HL-60 (cell line): ENCODE results near the gene TNFSF12.

Experiments used
- DNase-seq, 2 experiments: peaks; one replicate each; pipeline ENCODE4 v3.0.0-alpha.2; 2010 to 2020; ENCODE audit warnings: low read depth in 1 of 2, low spot score in 1 of 2
- H3K27ac ChIP-seq: fragments of 250-450 bp; sonication (Bioruptor Pico); replicated peaks from 2 replicates; pipeline ENCODE4 v1.5.1; 2020; ENCODE audit warnings: mild to moderate bottlenecking, moderate library complexity
- H3K27me3 ChIP-seq: fragments of 250-450 bp; sonication (Bioruptor Pico); 2 replicates; pipeline ENCODE4 v1.5.1; 2021; ENCODE audit warnings: mild to moderate bottlenecking, moderate library complexity; ENCODE audit not compliant: insufficient read depth, poor library complexity, severe bottlenecking
- H3K4me3 ChIP-seq: replicated peaks from 2 replicates; pipeline ENCODE4 v1.5.1; 2011; ENCODE audit warnings: mild to moderate bottlenecking, control low read depth, low read length; ENCODE audit not compliant: insufficient read depth
- GABPA ChIP-seq: IDR thresholded peaks from 2 replicates; pipeline ENCODE4 v1.6.1; 2012; ENCODE audit warnings: low read depth
- POLR2AphosphoS5 ChIP-seq: IDR thresholded peaks from 2 replicates; pipeline ENCODE4 v1.6.1; 2012; ENCODE audit warnings: low read depth
- SPI1 ChIP-seq: IDR thresholded peaks from 2 replicates; pipeline ENCODE4 v1.6.1; 2012; ENCODE audit warnings: low read depth, mild to moderate bottlenecking, borderline replicate concordance
- long read RNA-seq: library from polyadenylated mRNA; unstranded; transcript quantifications from one replicate; pipeline ENCODE4 v2.0.0, GENCODE V29; 2020
- TF ChIP-seq, protein P1 (sequence below): IDR thresholded peaks from one replicate; pipeline ENCODE4 v1.5.1; 2011; ENCODE audit warnings: low read length, control low read depth, inconsistent platforms; ENCODE audit not compliant: insufficient read depth
- TF ChIP-seq, protein P2 (sequence below): IDR thresholded peaks from 2 replicates; pipeline ENCODE4 v1.6.1; 2012; ENCODE audit warnings: low read depth; ENCODE audit not compliant: insufficient replicate concordance

TNFSF12 gene, protein sequence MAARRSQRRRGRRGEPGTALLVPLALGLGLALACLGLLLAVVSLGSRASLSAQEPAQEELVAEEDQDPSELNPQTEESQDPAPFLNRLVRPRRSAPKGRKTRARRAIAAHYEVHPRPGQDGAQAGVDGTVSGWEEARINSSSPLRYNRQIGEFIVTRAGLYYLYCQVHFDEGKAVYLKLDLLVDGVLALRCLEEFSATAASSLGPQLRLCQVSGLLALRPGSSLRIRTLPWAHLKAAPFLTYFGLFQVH
- long read RNA-seq, result 0 reads

DNA sequence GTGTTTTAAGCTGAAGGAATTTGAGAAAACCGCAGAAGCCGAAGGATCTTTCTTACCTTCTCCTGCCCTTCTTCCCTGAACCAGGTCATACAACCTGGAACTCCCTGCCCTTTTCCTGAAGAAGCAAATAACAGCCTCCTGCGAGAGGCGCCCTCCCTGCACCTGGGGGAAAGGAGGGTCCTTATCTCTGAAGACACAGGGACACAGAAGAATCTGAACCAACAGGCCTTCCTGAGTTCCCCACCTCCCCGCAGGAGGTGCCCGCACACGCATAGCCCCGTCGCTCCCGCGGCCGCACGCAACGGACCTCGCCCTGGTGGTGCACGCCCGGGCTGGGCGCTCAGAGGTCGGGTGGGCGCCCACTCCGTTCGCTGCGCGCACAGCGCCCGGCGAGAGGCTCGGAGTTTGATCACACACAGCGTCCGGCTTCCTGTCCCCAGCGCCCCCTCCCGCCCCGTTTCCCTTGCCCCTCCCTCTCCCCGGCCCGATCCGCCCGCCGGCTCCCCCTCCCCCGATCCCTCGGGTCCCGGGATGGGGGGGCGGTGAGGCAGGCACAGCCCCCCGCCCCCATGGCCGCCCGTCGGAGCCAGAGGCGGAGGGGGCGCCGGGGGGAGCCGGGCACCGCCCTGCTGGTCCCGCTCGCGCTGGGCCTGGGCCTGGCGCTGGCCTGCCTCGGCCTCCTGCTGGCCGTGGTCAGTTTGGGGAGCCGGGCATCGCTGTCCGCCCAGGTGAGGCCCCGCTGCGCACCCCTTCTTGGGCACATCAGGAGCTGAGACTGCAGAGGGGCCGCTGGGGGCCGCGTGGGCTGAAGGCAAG is at the start of gene TNFSF12:
Gene TNFSF12, plus strand, starts transcription at position 474 of the 816 bp plus-strand sequence. Its CDS starts 96 bp downstream, at position 570.
- no peak for DNase-seq
- H3K4me3 ChIP-seq, result no peak within 1 kb of the TSS
- TF ChIP-seq, protein P1, sequence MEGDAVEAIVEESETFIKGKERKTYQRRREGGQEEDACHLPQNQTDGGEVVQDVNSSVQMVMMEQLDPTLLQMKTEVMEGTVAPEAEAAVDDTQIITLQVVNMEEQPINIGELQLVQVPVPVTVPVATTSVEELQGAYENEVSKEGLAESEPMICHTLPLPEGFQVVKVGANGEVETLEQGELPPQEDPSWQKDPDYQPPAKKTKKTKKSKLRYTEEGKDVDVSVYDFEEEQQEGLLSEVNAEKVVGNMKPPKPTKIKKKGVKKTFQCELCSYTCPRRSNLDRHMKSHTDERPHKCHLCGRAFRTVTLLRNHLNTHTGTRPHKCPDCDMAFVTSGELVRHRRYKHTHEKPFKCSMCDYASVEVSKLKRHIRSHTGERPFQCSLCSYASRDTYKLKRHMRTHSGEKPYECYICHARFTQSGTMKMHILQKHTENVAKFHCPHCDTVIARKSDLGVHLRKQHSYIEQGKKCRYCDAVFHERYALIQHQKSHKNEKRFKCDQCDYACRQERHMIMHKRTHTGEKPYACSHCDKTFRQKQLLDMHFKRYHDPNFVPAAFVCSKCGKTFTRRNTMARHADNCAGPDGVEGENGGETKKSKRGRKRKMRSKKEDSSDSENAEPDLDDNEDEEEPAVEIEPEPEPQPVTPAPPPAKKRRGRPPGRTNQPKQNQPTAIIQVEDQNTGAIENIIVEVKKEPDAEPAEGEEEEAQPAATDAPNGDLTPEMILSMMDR, result no peak
- TF ChIP-seq, protein P2, sequence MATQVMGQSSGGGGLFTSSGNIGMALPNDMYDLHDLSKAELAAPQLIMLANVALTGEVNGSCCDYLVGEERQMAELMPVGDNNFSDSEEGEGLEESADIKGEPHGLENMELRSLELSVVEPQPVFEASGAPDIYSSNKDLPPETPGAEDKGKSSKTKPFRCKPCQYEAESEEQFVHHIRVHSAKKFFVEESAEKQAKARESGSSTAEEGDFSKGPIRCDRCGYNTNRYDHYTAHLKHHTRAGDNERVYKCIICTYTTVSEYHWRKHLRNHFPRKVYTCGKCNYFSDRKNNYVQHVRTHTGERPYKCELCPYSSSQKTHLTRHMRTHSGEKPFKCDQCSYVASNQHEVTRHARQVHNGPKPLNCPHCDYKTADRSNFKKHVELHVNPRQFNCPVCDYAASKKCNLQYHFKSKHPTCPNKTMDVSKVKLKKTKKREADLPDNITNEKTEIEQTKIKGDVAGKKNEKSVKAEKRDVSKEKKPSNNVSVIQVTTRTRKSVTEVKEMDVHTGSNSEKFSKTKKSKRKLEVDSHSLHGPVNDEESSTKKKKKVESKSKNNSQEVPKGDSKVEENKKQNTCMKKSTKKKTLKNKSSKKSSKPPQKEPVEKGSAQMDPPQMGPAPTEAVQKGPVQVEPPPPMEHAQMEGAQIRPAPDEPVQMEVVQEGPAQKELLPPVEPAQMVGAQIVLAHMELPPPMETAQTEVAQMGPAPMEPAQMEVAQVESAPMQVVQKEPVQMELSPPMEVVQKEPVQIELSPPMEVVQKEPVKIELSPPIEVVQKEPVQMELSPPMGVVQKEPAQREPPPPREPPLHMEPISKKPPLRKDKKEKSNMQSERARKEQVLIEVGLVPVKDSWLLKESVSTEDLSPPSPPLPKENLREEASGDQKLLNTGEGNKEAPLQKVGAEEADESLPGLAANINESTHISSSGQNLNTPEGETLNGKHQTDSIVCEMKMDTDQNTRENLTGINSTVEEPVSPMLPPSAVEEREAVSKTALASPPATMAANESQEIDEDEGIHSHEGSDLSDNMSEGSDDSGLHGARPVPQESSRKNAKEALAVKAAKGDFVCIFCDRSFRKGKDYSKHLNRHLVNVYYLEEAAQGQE, result no peak
- no peak for TF ChIP-seq GABPA
- no peak for TF ChIP-seq SPI1
- TF ChIP-seq POLR2AphosphoS5, result no peak
- H3K27ac ChIP-seq, result no peak within 1 kb of the TSS
- no peaks in the 10 kb centered on the region for H3K27me3 ChIP-seq

DNA sequence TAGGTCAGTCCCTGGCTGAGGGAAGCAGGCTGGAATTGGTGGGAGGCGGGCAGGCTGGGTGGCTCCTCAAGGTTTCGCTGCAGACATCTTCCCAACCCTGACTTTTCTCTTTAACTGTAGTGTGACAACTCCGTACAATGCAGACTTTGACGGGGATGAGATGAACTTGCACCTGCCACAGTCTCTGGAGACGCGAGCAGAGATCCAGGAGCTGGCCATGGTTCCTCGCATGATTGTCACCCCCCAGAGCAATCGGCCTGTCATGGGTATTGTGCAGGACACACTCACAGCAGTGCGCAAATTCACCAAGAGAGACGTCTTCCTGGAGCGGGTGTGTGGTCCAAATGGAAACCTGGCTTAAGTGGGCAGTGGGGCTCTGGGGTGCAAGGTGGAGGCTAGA is 49.7 kb upstream of the TNFSF12 start:
- DNase-seq, result no peak
- no peak overlapping the region for H3K27ac ChIP-seq
- H3K27me3 ChIP-seq, result no peaks in the 10 kb centered on the region
- no peak overlapping the region for H3K4me3 ChIP-seq
- TF ChIP-seq GABPA, result no peak
- TF ChIP-seq SPI1, result no peak
- TF ChIP-seq, protein P2, result no peak
- TF ChIP-seq POLR2AphosphoS5, result no peak
- TF ChIP-seq, protein P1, result no peak

DNA sequence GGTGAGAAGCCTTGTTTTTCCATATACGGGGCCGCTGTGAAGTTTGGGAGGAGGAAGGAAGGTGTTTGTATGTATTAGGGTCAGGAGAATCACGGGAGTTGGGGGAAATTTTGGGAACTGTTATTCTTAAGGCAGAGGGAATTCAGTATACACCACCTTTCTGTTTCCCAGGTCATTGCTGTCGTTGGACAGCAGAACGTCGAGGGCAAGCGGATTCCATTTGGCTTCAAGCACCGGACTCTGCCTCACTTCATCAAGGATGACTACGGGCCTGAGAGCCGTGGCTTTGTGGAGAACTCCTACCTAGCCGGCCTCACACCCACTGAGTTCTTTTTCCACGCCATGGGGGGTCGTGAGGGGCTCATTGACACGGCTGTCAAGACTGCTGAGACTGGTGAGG is 47.1 kb upstream of the TNFSF12 start:
- TF ChIP-seq SPI1, result no peak
- TF ChIP-seq, protein P2, result no peak
- no peak for TF ChIP-seq GABPA
- no peak for TF ChIP-seq POLR2AphosphoS5
- TF ChIP-seq, protein P1, result no peak
- Histone ChIP-seq H3K27me3 (no peaks in the 10 kb centered on the region), H3K27ac (no peak overlapping the region), H3K4me3 (no peak overlapping the region)
- no peak for DNase-seq
